HG03442 (cell line): ENCODE measurements around the gene SLC16A12.

ENCODE experiments used
- ATAC-seq: cut with Tn5 transposase; IDR thresholded peaks from one replicate; pipeline ENCODE4 v1.9.1; 2021; ENCODE audit warnings: mild to moderate bottlenecking, moderate library complexity; ENCODE audit not compliant: unreplicated experiment

Gene SLC16A12

GRCh38 chr10:89535171-89536012, at the start of gene SLC16A12:
Gene SLC16A12 (minus strand): TSS chr10:89535594. CDS start chr10:89462578, 73,016 bp downstream.
- no peak for ATAC-seq

GRCh38 chr10:89582022-89582421, 46.6 kb upstream of the SLC16A12 start:
- ATAC-seq, result no peak

GRCh38 chr10:89580243-89580642, 44.8 kb upstream of the SLC16A12 start:
- no peak for ATAC-seq

- no peak for ATAC-seq
Observed at GRCh38 chr10:89576696-89577095, 41.3 kb upstream of the SLC16A12 start.

GRCh38 chr10:89576022-89576421, 40.6 kb upstream of the SLC16A12 start:
- ATAC-seq, result no peak

GRCh38 chr10:89575031-89575430, 39.6 kb upstream of the SLC16A12 start:
- no peak for ATAC-seq

GRCh38 chr10:89574368-89574767, 39.0 kb upstream of the SLC16A12 start:
- ATAC-seq, result no peak

- no peak for ATAC-seq
Observed at GRCh38 chr10:89567576-89568245, 32.3 kb upstream of the SLC16A12 start.

GRCh38 chr10:89566992-89567391, 31.6 kb upstream of the SLC16A12 start:
- no peak for ATAC-seq

GRCh38 chr10:89566095-89566950, 30.9 kb upstream of the SLC16A12 start:
- ATAC-seq, result no peak

GRCh38 chr10:89565180-89565579, 29.8 kb upstream of the SLC16A12 start:
- no peak for ATAC-seq

GRCh38 chr10:89563861-89564478, 28.6 kb upstream of the SLC16A12 start:
- ATAC-seq, result no peak

- no peak for ATAC-seq
Observed at GRCh38 chr10:89563311-89563710, 27.9 kb upstream of the SLC16A12 start.

GRCh38 chr10:89556600-89556999, 21.2 kb upstream of the SLC16A12 start:
- no peak for ATAC-seq

- no peak for ATAC-seq
Observed at GRCh38 chr10:89555688-89556445, 20.5 kb upstream of the SLC16A12 start.

- ATAC-seq, result no peak
Observed at GRCh38 chr10:89554433-89554832, 19.0 kb upstream of the SLC16A12 start.

- no peak for ATAC-seq
Observed at GRCh38 chr10:89553064-89553734, 17.8 kb upstream of the SLC16A12 start.

- ATAC-seq, result no peak
Observed at GRCh38 chr10:89552213-89552612, 16.8 kb upstream of the SLC16A12 start.

GRCh38 chr10:89550509-89550908, 15.1 kb upstream of the SLC16A12 start:
- ATAC-seq, result no peak

GRCh38 chr10:89549510-89549909, 14.1 kb upstream of the SLC16A12 start:
- no peak for ATAC-seq
